Right kidney (tissue), 1 donor: ENCODE measurements around the gene GPATCH4.

Experiments used
- DNase-seq: peaks from one replicate; pipeline ENCODE4 v3.0.0-alpha.2; 2016

GPATCH4 gene

DNA sequence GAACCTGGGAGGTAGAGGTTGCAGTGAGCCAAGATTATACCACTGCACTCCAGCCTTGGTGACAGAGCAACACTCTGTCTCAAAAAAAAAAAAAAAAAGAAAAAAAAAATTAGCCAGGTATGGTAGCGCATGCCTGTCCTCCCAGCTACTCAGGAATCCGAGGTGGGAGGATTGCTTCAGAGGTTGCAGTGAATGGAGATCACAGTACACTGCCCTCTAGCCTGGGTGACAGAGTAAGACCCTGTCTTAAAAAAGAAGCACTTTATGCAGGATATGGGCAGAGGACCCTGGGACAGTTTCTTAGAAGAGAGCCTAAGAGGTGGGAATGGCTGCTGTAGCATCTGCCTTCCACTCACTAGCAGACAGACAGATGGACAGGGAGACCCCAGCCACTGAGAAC is 51.9 kb downstream of the GPATCH4 start:
- no peak for DNase-seq

DNA sequence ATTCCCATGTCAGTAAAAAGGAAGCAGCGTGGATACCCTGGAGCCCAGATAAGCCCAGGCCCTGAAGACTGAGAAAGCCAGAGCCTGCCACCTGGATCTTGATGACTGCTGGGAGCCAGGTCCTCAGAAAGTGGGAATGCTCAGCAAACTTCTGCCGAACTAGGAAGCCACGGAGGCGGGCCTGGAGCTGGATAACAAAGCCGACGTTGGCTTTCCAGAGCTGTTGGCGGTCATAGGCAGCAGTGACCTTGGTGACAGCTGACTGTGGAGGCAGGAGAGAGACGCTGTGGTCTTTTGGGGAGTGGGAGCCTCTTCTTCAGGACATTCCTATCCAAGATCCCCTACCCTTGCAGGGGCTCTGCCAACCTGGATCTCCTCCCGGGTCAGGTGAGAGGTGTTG is 53.3 kb downstream of the GPATCH4 start:
- no peak for DNase-seq

DNA sequence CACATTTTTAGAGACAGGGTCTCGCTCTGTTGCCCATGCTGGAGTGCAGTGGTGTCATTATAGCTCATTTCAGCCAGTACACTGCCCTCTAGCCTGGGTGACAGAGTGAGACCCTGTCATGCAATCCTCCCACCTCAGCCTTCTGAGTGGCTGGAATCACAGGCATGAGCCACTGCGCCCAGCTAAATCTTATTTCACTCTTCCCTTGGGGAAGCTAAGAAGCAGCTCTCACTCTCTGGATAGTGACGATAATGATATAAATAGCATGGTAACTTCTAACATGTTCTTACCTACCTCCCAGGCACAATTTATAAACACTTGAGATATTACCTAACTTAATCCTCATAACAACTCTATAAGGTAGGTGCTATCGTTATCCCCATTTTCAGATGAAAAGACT is 53.8 kb downstream of the GPATCH4 start:
- no peak for DNase-seq

DNA sequence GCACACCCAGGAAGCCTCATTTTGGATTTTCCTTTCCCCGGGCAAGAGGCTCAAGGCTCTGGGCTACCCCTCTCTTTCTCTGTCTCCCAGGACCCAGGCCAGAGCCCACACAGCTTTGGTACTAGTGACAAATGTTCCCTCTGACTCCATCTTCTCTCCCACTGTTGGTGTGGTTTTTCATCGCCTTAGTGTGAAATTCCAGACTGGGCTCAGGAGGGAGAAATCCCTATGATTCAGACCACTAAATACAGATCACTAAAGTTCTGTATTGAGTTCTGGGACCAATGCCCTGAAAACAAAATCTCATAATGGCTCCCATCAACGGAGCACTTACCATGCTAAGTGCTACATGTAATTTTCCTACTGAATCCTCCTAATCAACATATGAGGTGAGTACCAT is 55.0 kb downstream of the GPATCH4 start:
- no peak for DNase-seq

DNA sequence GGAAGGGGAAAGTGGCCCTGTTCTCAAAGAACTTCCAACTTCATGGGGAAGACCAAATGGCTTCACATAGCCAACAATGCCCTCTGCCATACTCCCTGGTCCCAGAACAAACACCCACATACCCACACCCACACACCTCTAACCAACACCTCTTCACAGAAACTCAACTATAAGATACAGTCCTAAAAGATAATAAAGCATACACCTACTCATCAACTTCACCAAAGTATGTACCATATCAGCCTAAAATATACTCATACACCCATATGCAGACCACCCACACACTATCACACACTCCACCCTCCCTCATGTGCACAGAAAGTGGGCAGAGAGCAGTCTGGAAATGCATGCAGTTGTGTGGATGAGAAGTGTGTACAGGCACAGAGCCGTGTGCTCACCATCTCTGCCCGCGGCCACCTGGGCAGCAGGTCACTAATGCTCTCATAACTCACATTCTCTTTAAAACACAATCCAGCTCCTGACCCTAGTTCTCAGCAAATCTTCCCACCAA is 56.6 kb downstream of the GPATCH4 start:
- DNase-seq: no peak
